NCI-H69 (cell line): ENCODE data around the gene RPL3.

ENCODE experiments used
- DNase-seq: peaks from one replicate; lab custom pipeline; 2025; lab: John Stamatoyannopoulos, UW

RPL3 gene

GRCh38 chr22:39282645-39283321 lies 36.6 kb downstream of the RPL3 start:
- DNase-seq, result no peak

GRCh38 chr22:39281126-39281525 lies 38.3 kb downstream of the RPL3 start:
- DNase-seq, result no peak

- no peak for DNase-seq
These were observed 39.2 kb downstream of the RPL3 start for GRCh38 chr22:39280250-39280649.

- no peak for DNase-seq
These were observed 40.1 kb downstream of the RPL3 start for GRCh38 chr22:39279170-39279850.

- peak; percentile 21 for DNase-seq
These were observed 41.4 kb downstream of the RPL3 start for GRCh38 chr22:39278040-39278439.

- no peak for DNase-seq
These were observed 42.2 kb downstream of the RPL3 start for GRCh38 chr22:39277142-39277607.

GRCh38 chr22:39276440-39277141 lies 42.8 kb downstream of the RPL3 start:
- no peak for DNase-seq

GRCh38 chr22:39275814-39276439 lies 43.5 kb downstream of the RPL3 start:
- DNase-seq, result no peak

- DNase-seq, result no peak
These were observed 45.2 kb downstream of the RPL3 start for GRCh38 chr22:39273950-39274887.

GRCh38 chr22:39270792-39271191 lies 48.6 kb downstream of the RPL3 start:
- no peak for DNase-seq

- no peak for DNase-seq
These were observed 49.1 kb downstream of the RPL3 start for GRCh38 chr22:39270280-39270679.

- DNase-seq, result no peak
These were observed 50.2 kb downstream of the RPL3 start for GRCh38 chr22:39269095-39269790.

GRCh38 chr22:39268645-39269044 lies 50.8 kb downstream of the RPL3 start:
- DNase-seq, result no peak

- DNase-seq, result no peak
These were observed 51.4 kb downstream of the RPL3 start for GRCh38 chr22:39267974-39268373.

GRCh38 chr22:39266398-39267030 lies 52.9 kb downstream of the RPL3 start:
- no peak for DNase-seq

GRCh38 chr22:39265143-39265886 lies 54.1 kb downstream of the RPL3 start:
- no peak for DNase-seq

GRCh38 chr22:39264349-39265038 lies 54.9 kb downstream of the RPL3 start:
- DNase-seq, result no peak

GRCh38 chr22:39263626-39264348 lies 55.6 kb downstream of the RPL3 start:
- DNase-seq, result no peak
